Thyroid gland (tissue), 4 donors: ENCODE data around the gene EIF4H.

Experiments
- CTCF ChIP-seq, 6 experiments: fragments of 200-600 bp in 3 of 6; fragments of 450-650 bp in 3 of 6; sonication (generic) in 3 of 6; IDR thresholded peaks; one replicate each; pipeline ENCODE4 v1.5.1; 2016 to 2019; ENCODE audit warnings: antibody characterized with exemption in 6 of 6, mild to moderate bottlenecking in 2 of 6, inconsistent platforms in 1 of 6, moderate library complexity in 1 of 6
- POLR2A ChIP-seq, 2 donors: fragments of 450-650 bp; IDR thresholded peaks; one replicate each; pipeline ENCODE4 v1.6.1; 2017; ENCODE audit warnings: antibody characterized with exemption in 2 of 2, mild to moderate bottlenecking in 2 of 2, moderate library complexity in 1 of 2

GRCh38 chr7:74226633-74227032, 52.5 kb downstream of the EIF4H start:
- no peak for TF ChIP-seq POLR2A (IDR thresholded peaks at IDR 0.05)
- TF ChIP-seq CTCF (IDR thresholded peaks at IDR 0.05), result no peak
